Measurements from ENCODE around the gene TMEM253.

Gene TMEM253

GRCh38 chr14:21088687-21089086 is 12.2 kb upstream of the TMEM253 start:
- TF ChIP-seq JUND (IDR thresholded peaks at IDR 0.05; ENCODE audit: low read depth) = no peak
- no peak for DNase-seq (ENCODE audit: low read depth in 1 of 2, low spot score in 1 of 2)
- in situ Hi-C loops (cut with HindIII; ENCODE audit: low pct_unique_long_range_greater_than_20kb, low sequenced_read_pairs) = no loop called here

DNA sequence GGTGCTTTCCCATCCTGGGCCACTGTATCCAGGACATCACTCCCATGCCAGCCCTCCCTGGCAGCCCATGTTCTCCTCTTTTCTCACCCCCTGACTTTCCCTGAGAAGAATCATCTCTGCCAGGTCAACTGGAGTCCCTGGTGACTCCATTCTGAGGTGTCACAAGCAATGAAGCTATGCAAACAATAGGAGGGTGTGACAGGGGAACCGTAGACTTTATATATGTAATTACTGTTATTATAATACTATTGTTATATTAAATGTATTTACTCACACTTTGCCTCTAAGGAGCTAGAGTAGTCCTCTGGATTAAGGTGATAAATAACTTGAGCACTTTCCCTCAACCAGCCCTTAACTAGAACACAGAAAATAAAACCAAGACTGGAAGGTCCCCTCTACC is 11.6 kb upstream of the TMEM253 start:
- no peak for TF ChIP-seq JUND (IDR thresholded peaks at IDR 0.05; ENCODE audit: low read depth)
- DNase-seq (ENCODE audit: low read depth in 1 of 2, low spot score in 1 of 2) = no peak
- in situ Hi-C loops (cut with HindIII; ENCODE audit: low pct_unique_long_range_greater_than_20kb, low sequenced_read_pairs) = no loop called here

DNA sequence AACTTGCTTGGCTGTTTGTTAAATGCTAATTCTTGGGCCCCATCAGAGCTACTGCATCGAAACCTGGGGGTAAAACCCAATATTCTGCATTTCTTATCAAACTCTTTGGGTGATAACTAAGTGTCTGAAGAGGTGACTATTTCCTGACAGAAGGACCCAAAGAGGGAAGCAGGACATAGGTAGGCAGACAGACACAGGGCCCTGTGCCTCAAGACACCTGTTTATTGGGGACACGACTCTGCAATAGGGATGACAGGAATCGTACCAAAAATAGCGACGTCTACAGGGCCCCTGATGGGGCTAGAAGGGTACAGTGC is 11.0 kb upstream of the TMEM253 start:
- no peak for TF ChIP-seq JUND (IDR thresholded peaks at IDR 0.05; ENCODE audit: low read depth)
- DNase-seq (ENCODE audit: low read depth in 1 of 2, low spot score in 1 of 2) = no peak
- in situ Hi-C loops (cut with HindIII; ENCODE audit: low pct_unique_long_range_greater_than_20kb, low sequenced_read_pairs) = no loop called here

GRCh38 chr14:21090194-21090939 is 10.5 kb upstream of the TMEM253 start:
- no peak for DNase-seq (ENCODE audit: low read depth in 1 of 2, low spot score in 1 of 2)

GRCh38 chr14:21090940-21091663 is 9.8 kb upstream of the TMEM253 start:
- no peak for TF ChIP-seq JUND (IDR thresholded peaks at IDR 0.05; ENCODE audit: low read depth)
- in situ Hi-C loops (cut with HindIII; ENCODE audit: low pct_unique_long_range_greater_than_20kb, low sequenced_read_pairs) = no loop called here

More at GRCh38 chr14:21090194-21090939, 10.5 kb upstream of the TMEM253 start:
- no peak for TF ChIP-seq JUND (IDR thresholded peaks at IDR 0.05; ENCODE audit: low read depth)
- in situ Hi-C loops (cut with HindIII; ENCODE audit: low pct_unique_long_range_greater_than_20kb, low sequenced_read_pairs) = no loop called here

DNA sequence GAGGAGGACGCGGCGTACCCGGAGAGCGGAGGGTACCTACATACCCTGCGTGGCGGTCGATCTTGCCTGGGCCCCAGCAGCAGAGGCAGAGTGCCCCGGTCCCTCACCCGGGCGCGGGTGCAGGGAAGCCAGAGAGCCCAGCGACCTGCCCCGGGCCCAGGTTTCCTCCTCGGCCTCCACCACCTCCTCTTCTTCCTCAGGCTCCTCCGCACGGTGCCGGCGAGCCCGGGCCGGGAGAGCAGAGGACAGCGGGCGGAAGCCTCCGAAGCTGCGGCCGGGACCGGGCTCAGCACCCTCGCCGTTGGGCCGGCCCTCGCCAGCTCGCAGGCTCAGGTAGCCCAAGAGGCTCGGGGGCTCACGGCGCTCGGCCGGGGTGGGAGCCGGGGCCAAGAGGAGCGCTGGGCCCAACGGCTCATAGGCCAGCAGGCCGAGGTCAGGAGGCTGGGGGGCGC is 9.0 kb upstream of the TMEM253 start:
- no peak for TF ChIP-seq JUND (IDR thresholded peaks at IDR 0.05; ENCODE audit: low read depth)
- DNase-seq (ENCODE audit: low read depth in 1 of 2, low spot score in 1 of 2) = no peak
- in situ Hi-C loops (cut with HindIII; ENCODE audit: low pct_unique_long_range_greater_than_20kb, low sequenced_read_pairs) = no loop called here

More at GRCh38 chr14:21090940-21091663, 9.8 kb upstream of the TMEM253 start:
- DNase-seq (ENCODE audit: low read depth in 1 of 2, low spot score in 1 of 2) = no peak

- peak; percentile 71 to 79 for DNase-seq (ENCODE audit: low read depth in 1 of 2, low spot score in 1 of 2)
- in situ Hi-C loops (cut with HindIII; ENCODE audit: low pct_unique_long_range_greater_than_20kb, low sequenced_read_pairs) = no loop called here
- no peak for TF ChIP-seq JUND (IDR thresholded peaks at IDR 0.05; ENCODE audit: low read depth)
These were observed 8.4 kb upstream of the TMEM253 start for GRCh38 chr14:21092273-21093011.

GRCh38 chr14:21093018-21093417 is 7.8 kb upstream of the TMEM253 start:
- no peak for TF ChIP-seq JUND (IDR thresholded peaks at IDR 0.05; ENCODE audit: low read depth)
- no peak for DNase-seq (ENCODE audit: low read depth in 1 of 2, low spot score in 1 of 2)
- in situ Hi-C loops (cut with HindIII; ENCODE audit: low pct_unique_long_range_greater_than_20kb, low sequenced_read_pairs) = no loop called here

DNA sequence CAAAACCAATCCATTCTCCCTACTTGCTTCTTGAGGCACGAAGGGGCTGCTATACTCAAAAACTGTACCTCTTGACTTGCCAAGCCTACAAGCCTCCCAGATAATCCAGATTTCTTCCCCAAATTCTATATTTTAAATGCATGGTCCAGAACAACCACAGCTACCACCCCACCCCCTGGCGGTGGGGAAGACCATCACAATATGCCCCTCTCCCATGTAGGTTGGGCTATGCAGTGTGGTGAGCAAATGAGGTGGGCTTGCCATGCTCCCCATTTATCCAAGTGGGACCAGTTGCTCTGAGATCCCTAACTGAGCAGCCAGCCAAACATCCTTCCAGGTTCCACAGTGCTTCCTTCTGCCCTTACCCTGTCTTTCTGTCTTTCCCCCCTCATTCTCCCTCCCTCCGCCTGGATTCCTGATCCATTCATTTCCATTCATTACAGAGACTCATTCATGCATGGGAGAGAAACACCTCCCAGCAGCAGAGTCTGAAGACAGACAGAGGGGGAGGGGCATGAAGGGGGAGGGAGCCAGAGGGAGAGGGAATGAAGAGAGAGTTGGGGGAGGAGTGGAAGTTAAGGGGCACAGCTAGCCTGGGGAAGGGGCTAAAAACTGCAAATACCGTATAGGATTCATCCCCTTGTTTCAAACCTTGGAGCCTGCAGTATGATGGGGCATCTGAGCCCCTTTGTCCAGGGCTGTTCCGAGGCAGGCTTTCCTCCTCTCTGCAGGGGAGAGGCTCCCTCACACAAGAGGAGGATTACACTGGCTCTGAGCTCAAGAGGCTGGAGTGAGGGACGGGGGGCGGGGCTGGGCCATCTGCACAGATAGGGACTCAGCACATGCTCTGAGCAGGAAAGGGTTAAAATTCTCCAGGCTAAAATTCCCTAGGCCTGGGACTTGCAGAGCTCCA is 6.8 kb upstream of the TMEM253 start:
- TF ChIP-seq JUND (IDR thresholded peaks at IDR 0.05; ENCODE audit: low read depth) = no peak
- in situ Hi-C loops (cut with HindIII; ENCODE audit: low pct_unique_long_range_greater_than_20kb, low sequenced_read_pairs) = no loop called here
- no peak for DNase-seq (ENCODE audit: low read depth in 1 of 2, low spot score in 1 of 2)

DNA sequence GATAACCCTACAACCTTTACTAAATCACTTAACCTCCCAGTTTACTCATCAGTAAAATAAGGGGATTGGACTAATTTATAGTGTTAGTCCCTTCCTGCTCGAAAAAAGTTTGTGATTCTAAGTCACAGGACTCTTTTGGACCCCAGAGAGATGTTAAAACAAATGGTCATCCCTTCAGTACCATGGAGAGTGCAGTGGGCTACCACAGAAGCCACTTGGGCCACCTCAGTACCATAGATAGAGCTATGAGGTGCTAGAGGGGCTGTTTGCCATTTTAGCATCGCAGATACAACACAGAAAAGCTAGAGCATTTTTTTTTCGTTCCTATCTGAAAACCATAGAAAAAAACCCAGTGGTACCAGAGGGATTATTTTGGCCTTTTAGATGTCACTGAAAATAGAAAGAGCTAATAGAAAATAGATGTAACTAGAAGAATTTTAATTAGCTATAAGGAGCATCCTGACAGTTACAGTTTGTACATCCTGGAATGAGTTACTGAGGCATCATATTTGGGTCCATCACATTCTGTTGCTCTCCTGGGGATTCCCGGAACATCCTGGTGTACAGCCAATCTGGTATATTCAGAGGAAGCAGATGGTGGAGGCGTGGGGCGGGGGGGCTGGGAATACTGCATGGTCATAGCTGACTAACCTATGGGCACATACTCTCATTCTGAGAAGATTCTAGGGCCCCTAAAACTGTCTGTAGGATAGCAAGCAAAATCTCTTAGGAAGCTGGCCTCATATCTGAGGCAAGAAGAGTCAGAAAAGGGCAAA is 5.2 kb upstream of the TMEM253 start:
- no peak for TF ChIP-seq JUND (IDR thresholded peaks at IDR 0.05; ENCODE audit: low read depth)
- in situ Hi-C loops (cut with HindIII; ENCODE audit: low pct_unique_long_range_greater_than_20kb, low sequenced_read_pairs) = no loop called here

DNA sequence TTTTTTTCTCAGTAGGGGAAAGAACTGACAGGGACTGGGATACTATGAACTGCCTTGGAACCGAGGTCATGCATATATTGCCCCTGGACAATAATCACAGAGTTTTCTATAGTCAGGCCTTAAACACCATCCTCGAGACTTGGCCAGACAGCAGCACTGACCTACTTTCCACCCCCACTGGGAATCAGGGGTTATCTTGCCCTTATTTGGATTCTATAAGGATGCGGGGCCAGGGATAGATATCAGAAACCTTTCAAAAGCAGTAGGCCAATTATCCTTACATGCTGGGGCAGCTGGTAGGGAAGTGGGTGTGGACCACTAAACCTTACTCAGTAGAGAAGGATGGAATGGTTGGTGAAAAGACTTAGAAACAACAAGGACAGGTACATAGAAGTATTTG is 4.4 kb upstream of the TMEM253 start:
- in situ Hi-C loops (cut with HindIII; ENCODE audit: low pct_unique_long_range_greater_than_20kb, low sequenced_read_pairs) = no loop called here
- no peak for DNase-seq (ENCODE audit: low read depth in 1 of 2, low spot score in 1 of 2)
- no peak for TF ChIP-seq JUND (IDR thresholded peaks at IDR 0.05; ENCODE audit: low read depth)

More for the DNA sequence above, 5.2 kb upstream of the TMEM253 start:
- DNase-seq (ENCODE audit: low read depth in 1 of 2, low spot score in 1 of 2) = no peak

Measured in T47D (cell line).